HEK293T (cell line): ENCODE results near the gene MITF.
"Not testable (repeated sequence)": the region's sequence is repeated elsewhere in the genome, so short reads cannot be mapped to it uniquely, and the experiment has no call there.

Source experiments
- FOXK2 ChIP-seq: fragments of 450-650 bp; IDR thresholded peaks from 2 replicates; pipeline ENCODE4 v1.6.1; 2016; ENCODE audit warnings: mild to moderate bottlenecking
- FOXM1 ChIP-seq: fragments of 450-650 bp; IDR thresholded peaks from 2 replicates; pipeline ENCODE4 v1.6.1; 2017; ENCODE audit warnings: mild to moderate bottlenecking, borderline replicate concordance
- HDGF ChIP-seq: fragments of 450-650 bp; IDR thresholded peaks from 2 replicates; pipeline ENCODE4 v1.6.1; 2017; ENCODE audit warnings: antibody characterized with exemption, borderline replicate concordance
- NFRKB ChIP-seq: fragments of 450-650 bp; IDR thresholded peaks from 2 replicates; pipeline ENCODE4 v1.6.1; 2016; ENCODE audit warnings: mild to moderate bottlenecking, moderate library complexity
- SP1 ChIP-seq: fragments of 450-650 bp; IDR thresholded peaks from 2 replicates; pipeline ENCODE4 v1.6.1; 2017
- SUZ12 ChIP-seq: fragments of 450-650 bp; IDR thresholded peaks from 2 replicates; pipeline ENCODE4 v1.6.1; 2016; ENCODE audit warnings: mild to moderate bottlenecking
- TF ChIP-seq, protein P1 (sequence below): fragments of 450-650 bp; IDR thresholded peaks from 2 replicates; pipeline ENCODE4 v1.6.1; 2016

- not testable (repeated sequence) for TF ChIP-seq SUZ12, FOXM1, NFRKB, FOXK2, SP1, HDGF
- TF ChIP-seq, protein P1, sequence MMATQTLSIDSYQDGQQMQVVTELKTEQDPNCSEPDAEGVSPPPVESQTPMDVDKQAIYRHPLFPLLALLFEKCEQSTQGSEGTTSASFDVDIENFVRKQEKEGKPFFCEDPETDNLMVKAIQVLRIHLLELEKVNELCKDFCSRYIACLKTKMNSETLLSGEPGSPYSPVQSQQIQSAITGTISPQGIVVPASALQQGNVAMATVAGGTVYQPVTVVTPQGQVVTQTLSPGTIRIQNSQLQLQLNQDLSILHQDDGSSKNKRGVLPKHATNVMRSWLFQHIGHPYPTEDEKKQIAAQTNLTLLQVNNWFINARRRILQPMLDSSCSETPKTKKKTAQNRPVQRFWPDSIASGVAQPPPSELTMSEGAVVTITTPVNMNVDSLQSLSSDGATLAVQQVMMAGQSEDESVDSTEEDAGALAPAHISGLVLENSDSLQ = not testable (repeated sequence)
Measured at GRCh38 chr3:69796126-69796525, 56.9 kb downstream of the MITF start.
